ENCODE measurements around the gene KIF20A.
"Not testable (repeated sequence)": the region's sequence is repeated elsewhere in the genome, so short reads cannot be mapped to it uniquely, and the experiment has no call there.

The KIF20A gene

DNA sequence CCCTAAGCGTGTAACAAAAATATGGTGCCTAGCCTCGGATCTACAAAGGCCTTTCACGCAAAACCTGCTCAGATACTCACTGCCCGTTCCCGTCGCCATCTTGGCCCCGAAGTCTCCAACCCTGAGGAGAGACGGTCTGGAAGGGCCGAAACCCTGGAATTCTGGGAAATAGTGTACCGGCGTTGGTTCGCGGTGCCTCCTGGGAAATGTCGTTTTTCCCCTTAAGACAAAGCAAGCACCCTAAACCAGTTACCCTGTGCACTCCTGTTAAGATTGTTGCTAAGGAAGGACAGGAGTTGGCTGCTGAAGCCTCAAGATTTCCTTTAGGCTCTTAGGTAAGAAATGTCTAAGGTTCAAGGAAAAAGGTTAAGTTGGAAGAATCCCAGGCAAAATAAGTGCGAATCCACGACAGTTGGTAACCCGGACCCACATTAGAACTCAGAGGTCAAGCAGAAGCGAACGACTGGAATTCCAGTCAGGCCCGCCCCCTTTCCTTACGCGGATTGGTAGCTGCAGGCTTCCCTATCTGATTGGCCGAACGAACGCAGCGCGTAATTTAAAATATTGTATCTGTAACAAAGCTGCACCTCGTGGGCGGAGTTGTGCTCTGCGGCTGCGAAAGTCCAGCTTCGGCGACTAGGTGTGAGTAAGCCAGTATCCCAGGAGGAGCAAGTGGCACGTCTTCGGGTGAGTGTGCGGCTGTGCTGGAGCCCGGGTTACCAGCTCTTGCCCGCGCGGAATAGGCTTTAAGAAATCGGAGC, at the start of gene KIF20A, which contains the start of gene BRD8:
Gene KIF20A (plus strand): TSS at position 597 of the 761 bp plus-strand sequence. CDS start 569 bp downstream, outside the sequence.
Gene BRD8 (minus strand): TSS at position 115 of the 761 bp plus-strand sequence. CDS start 16 bp downstream, at position 99.
- DNase-seq: peak; percentile 97

DNA sequence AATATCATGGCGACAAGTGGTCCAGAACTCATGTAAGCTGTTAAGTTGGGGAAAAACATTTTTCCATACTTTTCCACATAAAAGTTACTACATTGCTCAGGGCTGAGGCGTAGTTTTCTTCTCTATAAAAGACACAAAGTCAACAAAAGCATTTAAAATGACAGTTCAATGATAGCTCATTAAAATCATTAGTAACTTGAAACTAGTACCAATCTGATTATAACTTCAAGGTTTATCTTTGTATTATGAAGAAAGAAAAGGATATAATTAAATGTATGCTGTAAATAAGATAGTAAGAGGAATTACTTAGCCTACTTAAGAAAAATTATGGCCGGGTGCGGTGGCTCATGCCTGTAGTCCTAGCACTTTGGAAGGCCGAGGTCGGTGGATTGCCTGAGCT, 49.6 kb upstream of the KIF20A start:
- no peak for DNase-seq

DNA sequence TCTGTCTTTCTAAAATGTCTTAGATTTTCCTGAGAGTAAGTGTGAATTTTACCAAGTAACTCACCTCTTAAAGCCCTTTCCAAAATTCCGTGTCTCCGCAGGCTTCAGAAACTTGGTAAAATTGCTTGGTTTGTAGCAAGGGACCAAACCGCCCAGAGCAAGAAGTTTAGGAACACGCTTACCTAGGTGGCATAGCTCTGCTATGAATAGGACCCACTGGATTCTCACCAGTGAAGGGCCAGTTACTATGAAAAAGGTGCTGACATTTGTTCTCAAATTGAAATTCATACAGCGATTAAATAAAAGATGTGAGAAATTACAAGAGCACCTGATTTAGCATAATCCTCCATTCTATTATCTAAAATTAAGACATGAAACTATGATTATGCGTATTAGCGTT, 46.4 kb upstream of the KIF20A start:
- DNase-seq: no peak

DNA sequence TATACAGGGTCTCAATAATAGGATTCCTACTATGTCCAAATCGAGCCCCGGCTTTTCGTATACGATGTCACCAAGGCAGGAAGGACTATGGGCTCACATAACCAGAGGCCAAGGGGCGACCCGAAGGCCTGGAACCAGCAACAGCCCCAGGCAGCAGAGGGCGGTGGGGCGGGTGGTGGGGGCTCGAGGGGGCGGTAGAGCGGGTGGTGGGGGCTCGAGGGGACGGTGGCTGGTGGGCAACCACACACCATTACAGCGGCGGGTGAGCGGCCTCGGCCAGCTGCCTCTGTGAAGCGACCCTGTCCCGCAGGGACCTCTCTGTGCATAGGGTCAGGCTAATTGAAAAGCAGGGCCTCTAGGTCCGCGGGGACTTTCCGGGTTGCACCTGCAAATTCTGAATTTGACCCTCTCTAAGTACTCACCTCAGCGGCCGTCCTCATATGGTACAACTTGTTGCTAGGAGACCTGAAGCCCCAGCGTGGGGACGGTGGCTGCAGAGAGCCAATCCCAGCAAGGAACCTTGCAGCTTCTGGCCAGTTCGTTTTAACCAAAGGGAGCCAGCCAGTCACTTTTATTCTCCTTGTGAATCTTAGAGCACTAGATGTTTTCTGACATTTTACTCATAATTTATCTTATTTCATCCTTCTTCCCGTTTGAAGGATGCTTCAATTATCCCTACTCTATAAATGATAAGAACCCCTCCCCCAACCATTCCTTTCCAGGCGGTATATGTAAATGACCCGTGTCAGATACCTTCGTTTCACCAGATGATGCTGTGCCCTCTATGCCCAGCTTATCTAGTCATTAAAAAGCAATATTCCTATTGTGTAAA, 39.7 kb upstream of the KIF20A start, which contains the start of gene NME5:
Gene NME5 (minus strand): TSS at position 480 of the 832 bp plus-strand sequence. CDS start 648 bp downstream, outside the sequence.
- peak; percentile 81 for DNase-seq

DNA sequence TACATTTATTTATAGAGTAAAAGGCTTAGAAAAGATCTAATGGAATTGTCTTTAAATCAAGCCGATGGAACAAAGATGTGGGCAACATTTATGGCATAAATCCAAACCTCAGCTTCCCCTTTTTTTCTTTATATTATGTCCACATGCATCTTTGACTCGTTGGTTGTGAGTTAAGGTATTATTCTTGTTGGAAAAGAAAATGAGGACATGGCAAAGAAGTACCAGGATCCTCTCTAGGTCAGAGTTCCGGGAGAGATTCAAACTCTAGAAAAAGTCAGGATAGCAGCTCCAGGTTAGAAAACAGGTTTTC, 39.2 kb upstream of the KIF20A start:
- no peak for DNase-seq

DNA sequence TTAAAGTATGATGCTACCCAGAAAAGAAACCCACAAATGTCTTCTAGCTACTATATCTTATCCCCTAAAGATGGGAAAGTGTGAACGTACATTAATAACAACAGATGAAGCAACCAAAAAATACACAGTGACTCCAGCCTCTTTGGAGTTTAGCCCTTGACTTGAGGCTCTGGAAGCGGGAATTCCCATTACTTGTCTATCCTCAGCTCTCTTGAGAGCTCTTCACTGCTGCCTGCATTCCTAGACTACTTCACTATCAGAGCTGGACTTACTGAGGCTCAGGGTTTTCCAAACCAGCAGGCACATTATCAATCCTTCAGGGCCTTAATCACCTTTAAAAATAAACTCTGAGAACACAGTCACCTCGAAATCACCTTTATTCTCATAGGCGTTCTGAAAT, 38.6 kb upstream of the KIF20A start:
- DNase-seq: no peak

DNA sequence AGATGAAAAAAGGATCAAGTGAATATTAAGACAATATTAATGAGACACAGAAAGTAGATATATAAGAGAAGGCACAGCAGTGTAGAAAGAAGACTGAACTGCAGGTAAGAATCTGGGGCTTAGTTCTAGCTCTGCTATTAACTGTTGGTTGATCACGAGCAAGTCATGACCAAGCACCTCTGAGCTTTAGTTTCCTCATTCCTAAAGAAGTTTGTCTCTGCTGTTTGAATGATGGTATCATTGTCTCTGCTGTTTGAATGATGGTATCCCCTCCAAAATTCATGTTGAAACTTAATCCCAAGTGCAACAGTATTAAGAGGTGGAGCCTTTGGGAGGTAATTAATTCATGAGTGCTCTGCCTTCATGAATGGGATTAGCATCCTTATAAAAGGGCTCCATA, 37.2 kb upstream of the KIF20A start:
- DNase-seq: no peak

DNA sequence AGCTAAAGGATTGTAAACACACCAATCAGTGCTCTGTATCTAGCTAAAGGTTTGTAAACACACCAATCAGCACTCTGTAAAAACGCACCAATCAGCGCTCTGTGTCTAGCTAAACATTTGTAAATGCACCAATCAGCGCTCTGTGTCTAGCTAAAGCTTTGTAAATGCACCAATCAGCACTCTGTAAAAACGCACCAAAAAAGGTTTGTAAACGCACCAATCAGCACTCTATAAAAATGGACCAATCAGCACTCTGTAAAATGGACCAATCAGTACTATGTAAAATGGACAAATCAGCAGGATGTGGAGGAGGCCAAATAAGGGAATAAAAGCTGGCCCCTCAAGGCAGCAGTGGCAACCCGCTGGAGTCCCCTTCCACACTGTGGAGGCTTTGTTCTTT, 35.3 kb upstream of the KIF20A start:
- DNase-seq: not testable (repeated sequence)

DNA sequence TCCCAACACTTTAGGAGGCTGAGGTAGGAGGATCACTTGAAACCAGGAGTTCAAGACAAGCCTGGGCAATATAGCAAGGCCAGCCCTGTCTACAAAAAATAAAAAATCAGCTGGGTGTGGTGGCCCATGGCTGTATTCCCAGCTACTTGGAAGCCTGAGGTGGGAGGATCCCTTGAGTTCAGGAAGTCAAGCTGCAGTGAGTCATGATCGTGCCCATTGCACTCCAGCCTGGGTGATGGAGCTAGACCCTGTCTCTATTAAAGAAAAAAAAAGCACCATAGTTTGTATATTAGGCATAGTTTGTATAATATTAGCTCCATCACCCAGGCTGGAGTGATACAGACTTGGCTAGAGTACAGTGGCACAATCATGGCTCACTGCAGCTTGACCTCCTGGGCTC, 30.1 kb upstream of the KIF20A start:
- DNase-seq: no peak

DNA sequence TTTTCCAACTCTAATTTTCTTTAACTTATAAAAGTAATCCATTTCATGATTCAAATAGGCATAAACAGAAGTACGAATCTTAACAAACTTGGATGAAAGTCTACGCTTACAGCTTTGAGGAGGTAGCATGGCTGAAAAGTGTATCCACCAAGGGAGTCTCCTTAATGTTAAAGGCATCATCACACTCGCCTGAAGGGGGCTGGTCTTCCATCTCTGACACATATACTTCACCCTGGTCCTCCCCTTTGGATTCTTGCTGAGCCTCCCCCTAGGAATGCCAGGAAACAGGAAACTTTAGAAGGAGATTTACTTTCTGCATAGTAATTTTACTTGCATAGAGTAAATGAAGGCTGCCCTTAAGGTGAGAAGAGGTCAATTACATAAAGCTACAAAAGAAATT, 29.4 kb upstream of the KIF20A start:
- DNase-seq: no peak

DNA sequence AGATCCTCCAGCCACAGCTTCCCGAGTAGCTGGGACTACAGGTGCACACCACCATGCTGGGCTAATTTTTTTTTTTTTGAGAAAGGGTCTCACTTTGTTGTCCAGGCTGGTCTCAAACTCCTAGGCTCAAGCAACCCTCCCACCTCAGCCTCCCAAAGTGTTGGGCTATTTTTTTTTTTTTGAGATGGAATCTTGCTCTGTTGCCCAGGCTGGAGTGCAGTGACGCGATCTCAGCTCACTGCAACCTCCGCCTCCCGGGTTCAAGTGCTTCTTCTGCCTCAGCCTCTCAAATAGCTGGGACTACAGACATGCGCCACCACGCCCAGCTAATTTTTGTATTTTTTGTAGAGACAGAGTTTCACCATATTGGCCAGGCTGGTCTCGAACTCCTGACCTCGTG, 22.9 kb upstream of the KIF20A start:
- DNase-seq: not testable (repeated sequence)

DNA sequence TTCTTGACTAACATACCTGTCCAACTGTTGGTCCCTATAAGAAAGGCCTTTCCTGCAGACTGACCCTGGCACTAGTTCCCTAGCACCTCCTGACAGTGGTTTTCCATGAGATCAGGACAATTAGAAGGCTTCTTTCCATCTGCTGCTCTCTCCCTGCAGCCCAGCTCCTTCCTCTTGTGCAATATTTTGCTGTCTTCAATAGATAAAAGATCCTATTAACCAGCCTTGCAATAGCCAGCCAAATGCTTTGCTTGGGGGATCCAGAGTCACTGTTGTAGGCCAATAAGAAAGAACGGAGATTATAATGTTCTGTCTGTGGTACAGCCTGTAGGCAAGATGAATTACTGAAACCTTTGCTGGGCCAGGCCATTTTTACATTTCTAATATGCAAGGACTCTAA, 21.3 kb upstream of the KIF20A start:
- DNase-seq: no peak

DNA sequence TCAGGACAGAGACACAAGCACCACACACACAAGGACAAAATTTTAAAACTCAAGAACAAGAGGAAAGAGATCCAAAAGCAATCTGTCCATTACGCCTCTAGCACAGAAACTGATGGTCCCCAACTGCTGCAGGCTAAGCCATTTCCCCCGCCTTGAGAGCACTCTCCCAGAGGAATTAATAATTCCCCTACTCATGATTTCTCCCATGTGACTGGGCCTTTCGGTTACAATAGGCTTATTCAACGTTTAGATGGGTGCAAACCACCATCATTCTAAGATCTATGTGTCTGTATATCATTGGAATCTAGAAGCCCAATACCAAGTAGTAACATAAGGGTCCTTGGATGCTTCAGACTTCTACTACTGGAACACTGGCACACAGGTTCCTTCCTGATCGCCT, 19.2 kb upstream of the KIF20A start:
- DNase-seq: peak; percentile 44

DNA sequence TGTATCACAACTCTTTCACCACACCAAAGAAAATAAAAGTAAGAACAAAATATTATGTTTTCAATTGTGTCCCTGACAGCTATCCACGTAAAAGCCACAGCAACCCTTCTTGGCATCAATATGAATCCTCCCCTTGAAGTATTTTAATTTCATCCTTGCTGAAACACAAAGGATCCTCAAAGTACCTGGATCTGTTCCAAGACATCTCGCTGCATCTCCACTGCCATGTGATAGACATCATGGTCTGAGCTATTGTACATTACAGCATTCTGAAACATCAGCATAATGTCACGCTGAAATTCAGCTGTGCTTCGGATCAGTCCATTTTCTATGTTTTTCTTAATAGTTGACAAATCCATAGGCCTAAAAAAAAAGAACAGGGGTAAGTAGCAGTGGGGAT, 18.2 kb upstream of the KIF20A start:
- DNase-seq: no peak

DNA sequence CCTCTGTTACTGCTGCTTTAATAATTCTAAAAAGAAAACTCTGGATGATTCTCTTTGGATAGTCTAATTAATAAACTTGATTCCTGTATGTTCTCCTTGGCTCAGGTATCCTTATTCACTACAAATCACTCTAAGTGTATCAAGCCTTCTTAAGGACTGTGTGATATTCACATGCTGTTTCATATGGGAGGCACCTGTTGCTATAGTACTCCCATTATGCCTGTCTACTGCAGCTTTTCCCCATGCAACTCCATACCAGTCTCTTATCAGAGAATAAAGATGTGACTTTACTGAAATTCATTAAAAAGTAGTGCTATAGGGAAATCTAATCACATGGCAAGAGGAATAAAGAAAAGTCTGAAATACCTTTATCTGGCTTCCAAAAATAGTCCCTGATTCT, 15.2 kb upstream of the KIF20A start:
- DNase-seq: no peak

DNA sequence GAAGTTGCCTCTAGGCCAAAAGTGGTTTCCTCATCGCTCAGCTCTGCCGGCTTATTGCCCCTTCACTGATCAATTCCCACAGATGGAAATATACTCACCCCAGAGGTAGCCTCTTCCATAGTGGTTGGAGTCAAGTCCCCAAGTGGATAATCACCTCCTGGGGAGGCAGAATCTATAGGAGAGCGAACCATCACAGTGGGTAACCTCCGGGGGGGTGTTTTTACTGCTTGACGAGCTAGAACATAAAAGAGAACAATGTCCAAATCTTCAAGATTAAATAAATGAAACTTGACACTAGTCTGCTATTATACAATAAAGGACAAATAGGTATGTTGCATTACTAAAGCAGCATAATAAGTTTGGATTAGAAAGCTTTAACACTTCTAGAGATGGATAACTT, 9.8 kb upstream of the KIF20A start:
- DNase-seq: no peak

DNA sequence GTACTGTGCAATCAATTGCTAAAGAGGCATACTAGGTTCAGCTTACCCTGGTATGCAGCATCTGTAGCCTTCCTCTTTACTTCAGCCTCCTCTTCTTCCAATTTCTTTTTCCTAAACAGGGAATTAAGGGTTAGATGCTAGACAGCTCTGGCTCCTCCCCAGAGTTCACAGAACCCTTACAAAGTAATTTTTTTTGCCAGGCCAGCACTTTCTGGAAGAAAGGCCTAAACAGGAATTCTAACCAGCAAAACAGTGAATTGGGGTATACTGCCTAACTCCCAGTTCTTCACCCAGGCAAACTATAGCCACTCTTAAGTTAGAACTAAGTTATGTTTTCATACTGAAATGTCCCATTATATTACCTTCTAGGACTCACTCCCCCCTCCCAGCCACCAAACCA, 8.6 kb upstream of the KIF20A start:
- DNase-seq: no peak

DNA sequence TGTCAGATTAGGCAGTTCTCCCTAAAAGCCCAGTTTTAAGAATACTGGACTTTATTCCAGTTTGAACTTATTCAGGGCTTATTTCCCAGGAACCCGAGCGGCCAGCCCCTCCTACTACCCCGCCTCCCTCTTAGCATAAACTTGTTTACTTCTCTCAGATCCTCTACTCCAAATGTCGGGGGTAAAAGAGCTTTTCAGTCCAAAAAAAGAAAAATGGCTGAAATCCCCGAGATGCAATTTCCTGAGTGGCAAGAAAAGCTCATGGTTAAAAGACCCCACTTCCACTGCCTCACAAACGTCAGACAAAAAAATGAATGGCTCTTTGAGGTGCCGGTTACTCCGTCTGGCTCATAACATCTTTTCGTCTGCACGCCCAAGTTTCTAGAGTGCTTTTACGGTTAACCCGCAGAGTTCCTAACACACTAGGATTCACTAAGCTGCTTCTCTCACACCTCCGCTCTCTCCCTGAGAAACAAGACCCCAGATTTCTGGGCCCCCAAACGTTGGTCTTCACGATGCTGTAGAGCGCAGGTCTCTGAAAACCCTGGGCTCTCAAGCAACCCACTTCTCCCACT, 884 bp upstream of the KIF20A start:
- DNase-seq: peak; percentile 42

DNA sequence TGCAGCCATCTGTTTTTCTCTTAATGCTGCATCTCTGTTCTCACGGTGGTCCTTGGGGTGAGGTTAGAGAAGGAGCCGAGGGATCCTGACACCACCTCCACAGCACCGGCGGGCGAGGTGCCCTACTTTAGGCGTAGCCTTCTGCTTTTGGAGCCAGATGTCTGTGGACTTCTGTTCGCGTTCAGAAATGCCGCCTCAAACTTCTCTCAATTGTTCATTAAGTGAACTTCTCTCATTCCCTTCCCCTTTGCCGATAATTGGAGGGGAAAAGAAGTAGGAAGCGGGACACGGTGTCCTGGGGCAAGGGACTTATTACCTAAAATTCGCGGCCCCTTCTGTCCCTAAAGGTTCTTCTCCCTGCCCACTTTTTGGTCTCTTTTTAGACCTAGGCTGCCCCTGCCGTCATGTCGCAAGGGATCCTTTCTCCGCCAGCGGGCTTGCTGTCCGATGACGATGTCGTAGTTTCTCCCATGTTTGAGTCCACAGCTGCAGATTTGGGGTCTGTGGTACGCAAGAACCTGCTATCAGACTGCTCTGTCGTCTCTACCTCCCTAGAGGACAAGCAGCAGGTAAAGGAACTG, 455 bp downstream of the KIF20A start:
- no peak for DNase-seq

DNA sequence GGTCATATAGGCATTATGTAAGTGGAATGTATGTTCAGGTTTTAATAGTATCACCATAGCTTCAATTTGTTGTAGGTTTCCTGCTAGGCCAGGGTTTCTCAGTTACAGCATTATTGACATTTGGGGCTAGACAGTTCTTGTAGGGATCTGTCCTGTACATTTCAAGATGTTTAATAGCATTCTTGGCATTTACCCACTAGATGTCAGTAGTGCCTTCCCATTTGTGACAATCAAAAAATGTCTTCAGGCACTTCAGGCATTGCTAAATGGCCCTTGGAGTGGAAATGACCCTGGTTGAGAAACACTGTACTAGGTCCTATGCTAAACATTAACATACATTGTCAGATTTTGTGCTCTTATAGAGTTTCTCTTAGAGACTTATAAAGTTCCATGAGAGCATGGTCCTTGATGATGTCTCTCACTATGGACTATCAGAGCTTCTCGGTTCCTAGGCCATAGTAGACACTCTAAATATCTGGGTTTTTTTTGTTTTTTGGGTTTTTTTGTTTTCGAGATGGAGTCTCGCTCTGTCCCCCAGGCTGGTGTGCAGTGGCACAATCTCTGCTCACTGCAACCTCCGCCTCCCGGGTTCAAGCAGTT, 1.4 kb downstream of the KIF20A start:
- peak; percentile 27 for DNase-seq

DNA sequence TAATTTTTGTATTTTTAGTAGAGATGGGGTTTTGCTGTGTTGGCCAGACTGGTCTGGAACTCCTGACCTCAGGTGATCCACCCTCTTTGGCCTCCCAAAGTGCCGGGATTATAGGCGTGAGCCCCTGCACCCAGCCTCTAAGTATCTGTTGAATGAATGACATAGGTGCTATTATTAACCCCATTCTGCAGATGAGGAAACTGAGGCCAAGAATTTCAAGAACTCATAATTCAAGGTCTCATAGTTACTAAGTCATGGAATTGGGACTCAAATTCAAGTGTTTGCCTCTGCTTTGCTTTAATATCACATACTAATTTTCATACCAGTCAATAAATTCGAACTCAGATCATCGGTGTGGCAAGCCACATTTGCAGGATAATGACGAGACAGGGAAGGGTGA, 1.9 kb downstream of the KIF20A start:
- DNase-seq: no peak

DNA sequence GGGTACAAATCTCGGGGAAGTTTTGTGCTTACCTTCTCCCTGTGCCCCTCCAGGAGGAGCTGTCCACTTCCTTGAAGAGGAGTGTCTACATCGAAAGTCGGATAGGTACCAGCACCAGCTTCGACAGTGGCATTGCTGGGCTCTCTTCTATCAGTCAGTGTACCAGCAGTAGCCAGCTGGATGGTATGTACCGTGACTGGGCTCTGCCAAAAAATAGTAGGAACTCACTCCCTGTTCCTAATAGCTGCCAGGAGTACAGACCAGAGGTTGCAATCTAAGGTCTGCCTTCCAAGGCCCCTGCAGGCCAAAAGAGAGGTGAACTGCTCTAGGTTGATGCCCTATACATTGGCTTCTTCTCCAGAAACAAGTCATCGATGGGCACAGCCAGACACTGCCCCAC, 3.9 kb downstream of the KIF20A start:
- no peak for DNase-seq

DNA sequence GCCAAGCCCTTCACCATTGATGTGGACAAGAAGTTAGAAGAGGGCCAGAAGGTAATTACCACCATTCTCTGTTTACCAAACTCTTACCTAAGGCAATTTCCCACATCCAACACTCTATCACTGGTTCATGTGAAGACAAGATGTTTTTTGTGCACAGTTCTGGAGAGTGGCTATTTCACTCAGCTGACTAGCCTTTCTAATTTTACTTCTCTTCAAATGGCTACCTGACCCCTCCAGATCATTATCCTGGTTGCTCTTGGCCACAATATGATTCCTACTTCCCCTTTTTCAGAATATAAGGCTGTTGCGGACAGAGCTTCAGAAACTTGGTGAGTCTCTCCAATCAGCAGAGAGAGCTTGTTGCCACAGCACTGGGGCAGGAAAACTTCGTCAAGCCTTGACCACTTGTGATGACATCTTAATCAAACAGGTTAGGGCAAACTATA, 7.1 kb downstream of the KIF20A start:
- no peak for DNase-seq
